RWPE2 (cell line): ENCODE measurements around the gene CNOT8.

Experiments used
- ATAC-seq: fragments of 200-7000 bp; cut with Tn5 transposase; 3 replicates; pipeline ENCODE4 v1.9.1; 2021; ENCODE audit warnings: low read depth
- DNase-seq: peaks from one replicate; pipeline ENCODE4 v3.0.0-alpha.2; 2020; ENCODE audit warnings: low spot score
- H3K27ac ChIP-seq: fragments of 450-650 bp; 2 replicates; pipeline ENCODE4 v1.5.1; 2017; ENCODE audit warnings: mild to moderate bottlenecking; ENCODE audit not compliant: poor library complexity, severe bottlenecking
- H3K27me3 ChIP-seq: fragments of 250-450 bp; sonication (Bioruptor Pico); 2 replicates; pipeline ENCODE4 v1.5.1; 2021; ENCODE audit warnings: mild to moderate bottlenecking, moderate library complexity; ENCODE audit not compliant: insufficient read depth, poor library complexity, severe bottlenecking
- H3K36me3 ChIP-seq: fragments of 250-450 bp; sonication (Bioruptor Pico); 2 replicates; pipeline ENCODE4 v1.5.1; 2020; ENCODE audit warnings: low read depth, mild to moderate bottlenecking, moderate library complexity
- H3K4me1 ChIP-seq: fragments of 250-450 bp; sonication (Bioruptor Pico); 2 replicates; pipeline ENCODE4 v1.5.1; 2021; ENCODE audit warnings: mild to moderate bottlenecking, moderate library complexity; ENCODE audit not compliant: insufficient read depth, poor library complexity, severe bottlenecking
- H3K4me3 ChIP-seq: fragments of 250-450 bp; sonication (Bioruptor Pico); 2 replicates; pipeline ENCODE4 v1.5.1; 2021; ENCODE audit warnings: mild to moderate bottlenecking, moderate library complexity; ENCODE audit not compliant: severe bottlenecking
- H3K9me3 ChIP-seq: fragments of 250-450 bp; sonication (Bioruptor Pico); 2 replicates; pipeline ENCODE4 v1.5.1; 2021; ENCODE audit warnings: mild to moderate bottlenecking, moderate library complexity; ENCODE audit not compliant: severe bottlenecking
- CTCF ChIP-seq: fragments of 450-650 bp; IDR thresholded peaks from one replicate; pipeline ENCODE4 v1.5.1; 2017; ENCODE audit warnings: mild to moderate bottlenecking, moderate library complexity; ENCODE audit not compliant: poor library complexity, severe bottlenecking

CNOT8 gene

GRCh38 chr5:154858297-154858971, at the start of gene CNOT8:
Gene CNOT8 (plus strand): TSS chr5:154858627. CDS start chr5:154863279, 4,652 bp downstream.
- peak within 1 kb of the TSS; percentile 93 for H3K27ac ChIP-seq

GRCh38 chr5:154811239-154811638, 47.2 kb upstream of the CNOT8 start:
- H3K36me3 ChIP-seq: peaks cover 97% of the 10 kb centered on the region
- ATAC-seq: no peak
- TF ChIP-seq CTCF: no peak

More at GRCh38 chr5:154858297-154858971, at the start of gene CNOT8:
- H3K36me3 ChIP-seq: peaks cover 27% of the 10 kb centered on the region
- peak within 1 kb of the TSS; percentile 82 for H3K4me3 ChIP-seq
- peak; percentile 99 for DNase-seq
- no peaks in the 10 kb centered on the region for H3K27me3 ChIP-seq
- no peaks in the 10 kb centered on the region for H3K9me3 ChIP-seq
- peak; percentile 83 for ATAC-seq
- TF ChIP-seq CTCF: no peak
- H3K4me1 ChIP-seq: peaks cover 15% of the 10 kb centered on the region

GRCh38 chr5:154811653-154812465, 46.6 kb upstream of the CNOT8 start:
- no peaks in the 10 kb centered on the region for H3K4me1 ChIP-seq
- no peak overlapping the region for H3K4me3 ChIP-seq
- H3K9me3 ChIP-seq: no peaks in the 10 kb centered on the region
- H3K27ac ChIP-seq: no peak overlapping the region
- H3K27me3 ChIP-seq: no peaks in the 10 kb centered on the region
- DNase-seq: no peak
- peaks cover 97% of the 10 kb centered on the region for H3K36me3 ChIP-seq
- ATAC-seq: peak; percentile 66
- TF ChIP-seq CTCF: peak; percentile 97

More at GRCh38 chr5:154811239-154811638, 47.2 kb upstream of the CNOT8 start:
- Histone ChIP-seq H3K27ac (no peak overlapping the region), H3K9me3 (no peaks in the 10 kb centered on the region), H3K4me3 (no peak overlapping the region), H3K4me1 (no peaks in the 10 kb centered on the region), H3K27me3 (no peaks in the 10 kb centered on the region)
- DNase-seq: no peak

- ATAC-seq: no peak
- no peak for TF ChIP-seq CTCF
- peaks cover 95% of the 10 kb centered on the region for H3K36me3 ChIP-seq
- H3K4me1 ChIP-seq: no peaks in the 10 kb centered on the region
- H3K27ac ChIP-seq: no peak overlapping the region
- no peaks in the 10 kb centered on the region for H3K9me3 ChIP-seq
- no peak overlapping the region for H3K4me3 ChIP-seq
- no peak for DNase-seq
- H3K27me3 ChIP-seq: no peaks in the 10 kb centered on the region
Observed at GRCh38 chr5:154813158-154813557, 45.3 kb upstream of the CNOT8 start.
